NCI-H2227 (cell line): ENCODE measurements around the gene AIFM2.

Experiments used
- DNase-seq: peaks from one replicate; lab custom pipeline; 2025; ENCODE audit not compliant: unreplicated experiment; lab: John Stamatoyannopoulos, UW

The AIFM2 gene

DNA sequence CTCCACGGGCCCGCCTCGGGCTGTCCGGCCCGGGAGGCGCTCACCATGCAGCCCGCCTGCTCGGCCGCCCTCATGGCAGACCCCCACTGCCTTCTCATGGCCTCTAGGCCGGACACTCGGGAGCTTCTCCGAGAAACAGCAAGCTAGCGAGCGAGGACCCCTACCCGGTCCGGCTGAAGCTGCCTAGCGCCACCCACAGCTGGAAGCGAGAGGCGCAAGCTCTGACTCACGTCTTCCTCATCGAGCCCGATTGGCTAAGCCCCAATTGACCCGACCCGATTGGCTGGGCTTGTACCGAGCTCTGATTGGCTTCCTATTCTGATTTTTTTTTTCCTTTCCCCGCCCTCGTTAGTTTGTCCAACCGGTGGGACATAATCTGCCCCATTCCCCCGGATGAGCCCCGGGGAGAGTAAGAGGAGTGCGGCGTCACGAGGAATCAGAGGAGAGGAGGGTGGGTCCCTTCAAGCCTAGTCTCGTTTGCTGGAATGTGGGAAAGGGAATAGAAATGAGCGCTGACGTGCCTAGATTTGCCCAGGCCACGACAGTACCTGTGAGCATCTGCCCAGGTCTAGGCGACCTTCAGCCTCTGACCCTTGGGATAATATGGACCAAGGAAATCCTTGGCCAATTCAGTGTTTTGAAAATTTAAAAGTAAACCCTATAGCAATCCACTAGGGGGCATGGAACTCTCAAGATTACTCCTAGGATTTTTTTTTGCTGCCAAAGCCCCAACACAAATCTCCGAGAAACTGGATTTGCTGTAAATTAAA lies 14.0 kb upstream of the AIFM2 start, which contains the start of gene TYSND1:
Gene TYSND1 (minus strand): TSS at position 212 of the 770 bp plus-strand sequence. CDS start 114 bp downstream, at position 98.
- peak; percentile 97 for DNase-seq

DNA sequence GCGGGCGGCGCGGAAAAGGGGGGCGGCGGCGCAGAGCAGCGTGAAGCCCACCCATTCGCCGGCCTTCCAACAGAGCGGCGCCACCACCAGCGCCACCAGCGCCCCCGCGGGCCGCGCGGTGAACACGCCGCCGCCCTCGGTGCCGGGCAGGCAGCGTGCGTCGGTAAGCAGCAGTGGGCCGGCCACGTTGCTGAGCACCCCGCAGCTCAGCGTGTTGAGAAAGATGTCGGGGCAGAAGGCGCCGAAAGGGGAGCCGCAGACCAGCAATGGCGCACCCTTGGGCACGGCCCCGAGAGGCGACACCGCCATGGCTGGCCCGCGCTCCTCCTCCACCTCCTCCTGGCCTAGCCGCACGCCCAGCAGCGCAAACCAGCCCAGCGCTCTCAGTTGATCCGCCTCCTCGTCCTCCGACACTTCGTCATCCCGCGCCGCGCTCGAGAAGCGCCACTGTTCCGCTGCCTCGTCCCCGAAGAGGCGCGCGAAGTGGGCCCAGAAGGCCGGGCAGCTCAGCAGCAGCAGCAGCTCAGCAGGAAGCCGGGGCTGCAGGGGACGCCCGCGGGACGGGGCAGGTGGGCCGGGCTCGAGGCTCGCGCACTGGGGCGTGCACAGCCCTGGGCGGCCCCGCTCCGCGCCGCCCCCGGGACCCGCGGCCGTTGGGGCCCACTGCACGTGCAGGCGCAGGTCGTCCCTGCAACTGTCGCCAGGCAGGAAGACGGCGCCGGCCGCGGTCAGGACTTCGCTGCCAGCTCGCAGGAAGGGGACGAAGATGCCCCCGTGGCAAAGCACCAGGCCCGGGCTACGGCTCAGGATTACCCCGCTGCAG lies 13.3 kb upstream of the AIFM2 start:
- DNase-seq, result peak; percentile 75

DNA sequence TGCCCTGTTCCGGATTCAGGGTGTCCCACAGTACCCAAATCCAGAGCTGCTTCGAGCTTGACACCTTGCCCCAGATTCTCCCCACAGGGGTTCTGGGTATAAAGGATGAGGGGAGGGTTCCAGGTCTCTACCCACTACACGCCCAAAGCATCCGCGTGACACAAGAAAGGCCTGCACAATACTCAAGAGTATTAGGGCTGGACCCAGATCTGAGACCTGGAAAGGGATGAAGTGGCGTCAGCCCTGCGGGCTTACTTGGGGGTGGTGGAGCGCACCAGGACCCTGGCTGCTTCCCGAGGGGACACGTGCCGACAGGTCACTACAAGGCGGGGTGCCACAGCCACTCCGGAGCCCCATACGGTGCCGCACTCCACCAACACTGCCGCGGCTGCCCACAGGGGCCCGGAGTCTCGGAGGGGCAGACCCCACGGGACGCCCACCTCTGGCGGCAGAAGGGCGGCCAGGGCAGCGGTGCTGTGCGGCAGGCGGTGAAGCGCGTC lies 12.6 kb upstream of the AIFM2 start:
- DNase-seq, result no peak

DNA sequence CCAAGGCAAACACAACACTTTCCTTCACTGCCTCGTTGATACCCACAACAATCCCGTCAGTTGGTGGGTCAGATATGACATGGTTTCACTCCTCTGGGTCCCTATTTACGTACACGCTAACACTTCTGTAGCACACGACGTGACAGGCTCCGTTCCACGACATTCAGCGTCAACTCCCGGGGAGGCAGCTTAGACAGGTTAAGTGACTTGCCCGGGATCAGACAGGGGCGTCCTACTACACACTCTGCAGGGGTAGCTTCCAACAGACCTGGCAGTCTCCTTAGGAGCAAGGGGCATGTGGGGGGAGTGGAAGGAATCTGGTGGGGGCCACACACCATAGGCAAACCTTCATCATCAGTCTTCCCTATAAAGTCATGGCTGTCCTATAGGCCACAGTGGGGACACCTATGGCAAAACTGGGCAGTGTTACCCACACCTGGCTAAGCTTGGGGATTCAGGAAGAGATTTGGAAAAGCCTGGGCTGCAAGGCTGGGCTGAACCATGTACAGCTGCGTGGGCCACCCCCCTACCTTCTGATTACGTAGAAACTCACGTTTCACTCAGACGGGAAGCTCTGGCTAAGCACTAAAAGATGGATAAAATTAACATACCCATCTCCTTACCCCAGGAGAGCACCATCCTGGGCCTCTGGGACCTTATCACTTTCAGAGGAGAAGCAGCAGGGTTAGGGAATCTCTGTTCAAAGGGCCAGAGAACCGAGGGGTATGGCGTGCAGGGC lies 11.9 kb upstream of the AIFM2 start:
- no peak for DNase-seq

DNA sequence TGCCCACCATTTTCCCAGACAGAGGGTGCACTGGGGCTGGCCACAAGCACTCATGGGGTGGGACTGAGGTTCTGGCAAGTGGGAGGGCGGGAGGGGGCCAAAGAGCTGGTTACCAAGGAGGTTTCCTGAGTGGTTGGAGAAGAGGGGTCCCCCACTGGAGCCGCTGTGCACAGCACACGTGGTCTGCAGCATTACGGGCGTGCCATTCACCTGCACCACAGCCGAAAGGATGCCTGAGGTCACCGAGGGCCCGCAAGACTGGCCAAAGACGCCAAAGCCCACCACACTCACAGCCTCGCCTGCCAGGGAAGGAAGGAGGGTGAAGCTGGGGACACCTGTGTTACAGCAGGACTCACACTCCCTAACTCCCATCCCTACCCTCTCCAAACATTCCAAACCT lies 9.9 kb upstream of the AIFM2 start:
- DNase-seq, result no peak

DNA sequence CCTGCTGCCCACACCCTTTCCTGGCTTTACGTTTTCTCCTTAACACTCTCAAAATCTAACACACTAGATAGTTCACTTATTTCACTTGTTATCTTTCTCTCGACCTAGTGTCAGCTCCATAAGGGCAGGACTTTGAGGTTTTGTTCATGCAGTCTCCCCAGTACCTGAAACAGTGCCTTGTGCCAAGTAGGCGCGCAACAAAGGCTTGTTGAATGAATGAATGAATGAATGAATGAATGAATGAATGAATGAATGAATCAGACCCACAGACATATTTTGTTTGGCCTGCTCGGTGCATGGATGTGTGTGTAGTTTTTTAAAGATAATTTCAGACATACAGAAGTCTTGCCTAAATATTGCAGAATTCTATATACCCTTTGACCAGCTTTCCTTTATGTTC lies 7.7 kb upstream of the AIFM2 start:
- DNase-seq, result no peak

DNA sequence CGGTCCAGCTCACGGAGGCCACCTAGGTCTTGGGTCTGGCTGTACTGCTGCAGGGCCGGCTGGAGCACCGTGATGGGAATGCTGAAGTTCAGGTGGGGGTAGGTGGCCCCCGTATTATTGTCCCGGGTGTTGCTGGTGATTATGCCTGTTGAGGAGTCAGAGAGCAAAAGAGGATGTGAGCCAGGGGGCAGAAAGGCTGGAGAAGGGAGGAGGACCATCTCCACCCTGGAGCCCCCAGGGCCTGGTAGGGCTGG lies 7.3 kb upstream of the AIFM2 start:
- no peak for DNase-seq

DNA sequence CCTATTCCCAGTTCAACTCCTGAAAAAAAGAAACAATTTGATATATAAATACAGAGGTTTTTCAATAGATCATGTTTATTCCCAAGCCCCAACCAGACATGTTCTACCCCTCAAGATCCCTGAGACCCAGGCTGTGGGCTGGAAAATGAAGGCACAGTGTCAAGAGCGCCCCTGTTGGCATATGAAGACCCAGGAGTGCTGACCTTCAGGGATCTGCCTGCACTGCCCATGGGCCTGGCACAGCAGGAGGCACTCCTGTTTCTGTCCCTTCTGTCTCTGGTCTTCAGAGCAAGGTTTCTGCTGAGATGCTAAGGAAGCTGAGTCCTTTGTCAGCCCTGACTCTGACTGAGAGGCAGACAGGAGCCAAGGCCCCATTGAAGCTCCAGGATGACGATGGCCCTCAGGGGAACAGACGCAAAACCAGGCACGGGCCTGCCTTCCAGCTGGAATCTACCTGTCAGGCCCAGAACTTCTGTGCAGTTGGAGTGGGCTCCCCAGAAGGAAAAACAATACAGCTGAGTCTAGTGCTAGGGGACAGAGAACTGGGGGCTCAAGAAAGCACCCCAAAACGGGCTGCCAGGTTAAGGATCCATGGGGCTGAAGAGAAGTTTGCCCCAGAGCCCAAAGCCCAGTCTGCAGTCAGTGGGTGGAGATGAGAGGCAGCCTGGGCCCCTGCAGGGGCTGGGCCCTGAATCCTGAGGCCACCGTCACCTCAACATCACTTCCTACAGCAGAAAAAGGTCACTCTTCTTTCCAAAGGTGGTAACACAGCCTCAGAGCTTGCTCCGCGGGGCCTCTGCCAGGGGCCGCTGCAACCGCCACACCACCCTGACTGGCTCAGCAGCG lies 6.7 kb upstream of the AIFM2 start:
- no peak for DNase-seq

DNA sequence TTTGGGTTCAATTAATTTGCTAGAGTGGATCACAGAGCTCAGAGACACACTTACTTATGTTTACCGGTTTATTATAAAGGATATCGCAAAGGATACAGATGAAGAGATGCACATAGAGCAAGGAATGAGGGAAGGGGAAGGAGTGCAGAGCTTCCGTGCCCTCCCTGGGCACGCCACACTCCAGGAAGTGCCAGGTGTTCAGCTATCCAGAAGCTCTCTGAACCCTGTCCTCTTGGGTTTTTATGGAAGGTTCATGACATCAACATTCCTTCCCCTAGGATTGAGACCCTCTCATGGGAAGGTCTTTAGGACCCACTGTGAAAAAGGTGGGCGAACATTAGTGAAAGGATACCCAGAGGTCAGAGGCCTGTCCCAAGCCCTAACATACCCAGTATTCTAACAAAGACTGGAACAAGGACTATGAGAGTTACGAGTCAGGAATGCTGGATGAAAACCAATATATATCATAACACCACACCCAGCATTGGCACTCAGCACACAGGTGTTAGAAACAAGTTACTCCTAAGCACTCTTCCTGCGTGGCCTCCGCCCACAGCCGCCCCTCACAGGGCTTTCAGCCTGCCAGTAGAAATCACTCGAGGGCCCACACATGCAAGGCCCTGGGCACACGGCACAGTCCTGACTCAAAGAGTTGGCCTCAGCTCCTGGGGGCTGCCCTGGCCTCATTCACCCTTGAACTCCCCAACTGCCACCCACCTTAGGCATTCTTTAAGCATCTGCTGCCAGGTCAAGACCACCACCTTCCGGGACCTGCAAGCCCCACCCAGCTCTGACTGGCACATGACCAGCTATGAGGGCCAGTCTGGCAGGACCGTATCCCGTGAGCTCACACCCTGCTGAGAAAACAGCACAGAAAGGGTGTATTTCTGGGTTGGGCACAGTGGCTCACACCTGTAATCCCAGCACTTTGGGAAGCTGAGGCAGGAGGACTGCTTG lies 5.6 kb upstream of the AIFM2 start:
- DNase-seq, result no peak

DNA sequence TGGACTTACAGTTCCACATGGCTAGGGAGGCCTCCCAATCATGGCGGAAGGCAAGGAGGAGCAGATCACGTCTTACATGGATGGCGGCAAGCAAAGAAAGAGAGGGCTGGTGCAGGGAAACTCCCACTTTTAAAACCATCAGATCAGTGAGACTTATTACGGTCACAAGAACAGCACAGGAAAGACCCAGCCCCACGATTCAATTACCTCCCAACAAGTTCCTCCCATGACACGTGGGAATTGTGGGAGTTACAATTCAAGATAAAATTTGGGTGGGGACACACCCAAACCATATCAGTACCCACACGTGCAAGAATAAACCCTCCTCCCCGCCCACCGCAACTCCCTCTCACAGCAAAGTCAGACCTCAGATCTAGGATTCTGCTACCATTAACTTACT lies 4.5 kb upstream of the AIFM2 start:
- DNase-seq, result no peak

DNA sequence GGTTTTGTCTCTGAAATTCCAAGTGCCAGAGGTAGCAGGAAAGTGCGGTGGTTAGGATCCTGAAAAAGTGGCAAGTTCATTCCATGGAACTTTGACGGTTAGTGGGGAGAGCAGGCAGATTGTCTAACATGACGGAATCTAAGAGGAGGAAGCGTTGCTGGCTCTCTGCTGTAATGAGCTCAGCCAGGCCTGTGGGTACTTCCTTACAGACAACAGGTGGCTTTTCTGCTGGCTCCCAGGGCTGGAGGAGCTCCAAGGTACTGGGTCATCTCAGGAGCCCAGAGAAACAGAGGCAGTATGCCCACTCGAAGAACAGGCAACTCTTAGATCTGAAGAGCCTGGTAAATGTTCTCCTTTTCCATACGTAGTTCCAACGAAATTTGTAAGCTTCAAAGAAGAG lies 3.1 kb upstream of the AIFM2 start:
- DNase-seq, result no peak

DNA sequence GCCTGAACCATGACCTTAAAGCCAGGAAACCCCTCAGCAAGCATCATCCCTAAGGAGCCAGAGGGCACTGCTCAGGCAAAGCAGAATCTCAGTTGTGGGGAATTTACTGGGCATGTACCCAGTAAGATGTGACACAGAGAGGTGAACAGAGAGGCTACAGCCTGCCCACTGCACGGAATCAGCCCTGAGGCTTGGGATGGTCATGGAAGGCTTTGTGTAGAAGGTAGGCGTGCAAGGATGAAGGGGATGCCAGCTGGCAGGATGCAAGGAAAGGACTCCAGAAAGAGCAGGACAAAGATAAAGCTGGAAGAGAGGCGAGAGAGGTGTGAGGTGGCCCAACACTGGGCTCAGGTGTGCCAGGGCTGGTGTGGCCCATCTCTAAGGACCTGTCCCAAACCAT lies 2.4 kb upstream of the AIFM2 start:
- DNase-seq, result no peak

DNA sequence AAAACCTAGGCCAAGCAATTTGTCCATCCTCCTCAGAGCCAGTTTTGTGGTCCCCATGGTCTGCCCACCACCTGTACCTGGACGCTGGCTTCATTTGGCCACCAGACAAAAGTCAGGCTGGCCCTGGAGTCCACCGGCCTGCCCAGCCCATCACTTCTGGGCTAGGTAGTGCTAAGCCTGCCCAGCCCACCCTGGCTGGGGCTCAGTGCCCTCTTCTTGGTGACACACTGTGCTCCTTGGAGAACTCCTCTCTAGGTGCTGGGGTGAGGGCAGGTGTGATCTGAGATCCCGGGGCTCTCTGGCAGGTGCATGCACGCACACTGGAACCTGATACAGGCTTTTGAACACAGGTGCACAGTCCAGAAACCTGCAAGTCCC lies 1.1 kb downstream of the AIFM2 start:
- DNase-seq, result no peak

DNA sequence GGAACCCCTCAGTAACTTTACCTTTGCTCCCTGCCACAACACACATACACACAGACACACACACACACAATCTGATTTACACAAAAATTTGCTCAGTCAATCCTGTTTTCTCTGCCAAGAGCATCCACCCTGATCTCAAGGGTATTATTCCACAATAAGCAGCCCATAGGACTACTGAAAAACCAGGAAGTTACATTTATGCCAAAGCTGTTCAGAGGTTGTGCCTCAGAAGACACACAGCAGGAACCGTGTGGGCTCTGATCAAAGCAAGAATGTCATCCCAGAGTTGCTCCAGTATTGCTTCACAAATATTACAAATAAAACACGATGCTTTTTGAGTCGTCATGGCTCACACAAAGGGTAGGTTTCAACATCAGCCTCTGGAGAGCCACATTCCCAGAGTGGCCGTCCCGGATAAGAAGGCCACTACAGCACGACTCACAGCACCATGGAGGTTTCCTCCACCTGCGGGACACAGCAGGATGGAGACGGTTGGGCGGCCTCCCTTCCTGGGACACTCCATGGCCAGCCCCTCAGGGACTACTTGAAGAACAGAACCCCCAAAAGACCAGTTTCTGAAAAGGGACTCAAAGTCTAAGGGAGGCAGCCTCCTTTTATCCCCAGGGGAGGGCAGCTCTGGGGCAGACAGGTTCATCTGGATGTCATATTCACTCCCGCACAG lies 1.6 kb downstream of the AIFM2 start:
- DNase-seq, result no peak

DNA sequence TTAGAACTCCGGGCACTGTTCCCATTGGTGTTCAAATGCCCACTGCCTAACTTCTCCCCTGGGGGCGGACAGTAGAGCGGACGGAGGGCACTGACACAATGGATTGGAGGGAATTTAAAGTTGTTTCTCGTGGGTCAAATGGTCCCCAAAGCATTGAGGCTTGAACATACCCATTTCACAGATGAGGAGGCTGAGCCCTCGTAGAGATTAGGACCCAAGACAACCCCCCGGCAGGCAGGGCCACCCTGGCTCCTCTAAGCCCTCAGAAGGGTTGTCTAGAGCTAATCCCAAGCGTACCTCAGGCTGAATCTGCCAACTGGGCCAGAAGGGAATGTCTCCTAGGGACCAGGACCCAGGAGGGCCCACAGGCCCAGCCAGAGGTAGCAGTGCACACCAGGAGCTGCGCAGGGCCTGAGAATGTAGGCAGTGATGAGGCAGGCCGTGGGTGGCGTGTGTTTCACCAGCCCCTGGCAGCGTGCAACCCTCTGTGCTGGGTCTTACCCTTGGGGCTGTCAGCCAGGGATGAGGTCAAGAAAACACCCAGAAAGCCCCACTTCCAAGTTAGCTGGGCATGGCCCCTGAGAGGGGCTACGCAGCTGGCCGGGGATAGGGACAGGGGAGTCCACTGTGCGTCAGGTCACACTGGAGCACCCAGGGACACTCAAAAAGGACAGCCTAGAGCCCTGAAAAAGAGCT lies 5.8 kb downstream of the AIFM2 start:
- no peak for DNase-seq

DNA sequence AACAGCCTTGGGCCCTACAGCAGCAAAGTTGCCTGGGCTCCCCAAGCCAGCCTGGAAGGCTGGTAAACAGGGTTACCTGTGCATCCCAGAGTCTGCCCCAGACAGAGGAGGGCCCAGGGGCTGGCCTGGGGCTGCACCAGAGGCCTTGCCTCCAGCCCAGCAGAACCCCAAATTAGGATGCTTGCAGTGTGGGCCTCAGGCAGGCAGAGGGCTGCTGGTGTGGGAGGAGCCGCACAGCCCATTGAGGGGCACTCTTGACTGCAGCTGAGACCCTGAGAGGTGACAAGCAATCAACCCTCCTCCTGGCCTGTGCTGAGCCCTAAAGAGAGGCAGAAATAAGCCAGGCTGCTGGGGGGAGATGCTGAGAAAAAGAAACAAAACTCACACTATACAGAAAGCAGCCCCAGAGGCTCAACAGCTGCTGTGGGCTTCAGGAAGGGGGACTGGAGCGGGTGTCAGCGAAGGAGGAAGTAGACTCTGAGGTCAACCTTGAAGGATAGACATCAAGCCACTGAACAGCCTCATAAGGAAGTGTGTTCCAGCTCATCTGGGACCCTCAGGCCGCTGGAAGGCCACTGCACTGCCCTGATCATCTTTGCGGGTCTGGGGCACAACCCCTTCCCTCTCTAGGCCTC lies 6.6 kb downstream of the AIFM2 start:
- no peak for DNase-seq

DNA sequence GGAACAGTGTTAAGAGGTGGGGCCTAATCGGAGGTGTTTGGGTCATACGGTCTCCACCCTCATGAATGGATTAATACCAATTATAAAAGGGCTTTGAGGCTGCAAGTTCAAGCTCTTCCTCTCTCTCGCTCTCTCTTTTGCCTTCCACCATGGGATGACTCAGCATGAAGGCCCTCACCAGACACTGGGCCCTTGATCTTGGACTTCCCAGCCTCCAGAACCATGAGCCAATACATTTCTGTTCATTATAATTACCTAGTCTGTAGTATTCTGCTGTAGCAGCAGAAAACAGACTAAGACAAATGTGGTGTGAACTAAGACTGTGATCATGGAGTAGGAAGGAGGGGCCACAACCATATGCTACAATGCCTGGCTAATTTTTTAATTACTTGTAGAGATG lies 7.7 kb downstream of the AIFM2 start:
- DNase-seq, result no peak

DNA sequence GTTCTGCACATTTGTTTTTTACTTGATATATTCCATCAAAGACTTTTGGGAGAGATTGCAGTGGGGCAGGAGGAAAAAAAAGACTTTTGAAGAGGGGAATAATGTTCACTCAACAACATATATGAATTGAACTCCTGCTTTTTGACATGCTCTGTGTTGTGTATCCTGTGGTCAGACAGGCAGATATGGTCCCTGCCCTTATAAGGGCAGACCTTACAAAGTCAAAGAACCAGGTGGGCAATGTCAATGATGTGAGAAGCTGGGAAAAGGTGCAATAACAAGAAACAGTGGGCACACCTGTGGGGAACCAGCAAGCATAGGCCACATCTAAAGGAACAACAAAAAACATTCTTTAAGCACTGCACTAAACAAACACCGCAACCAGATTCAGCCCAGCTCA lies 8.2 kb downstream of the AIFM2 start:
- DNase-seq, result no peak
